ENCODE measurements around the gene MPI. TPM values are rescaled to one million over a fixed set of nuclear protein-coding genes. Genes with fewer than 3 reads are reported as not detected.

The MPI gene
- total RNA-seq, 1 experiment from 2014 or later, result 57.5 TPM

GRCh38 chr15:74857082-74857655, 32.7 kb upstream of the MPI start:
- H3K36me3 Mint-ChIP-seq (ENCODE audit: insufficient read depth in 1 of 3, low read depth in 3 of 3), result peaks cover 5 to 14% (median 12%) of the 10 kb centered on the region in 3 experiments; a peak in 6 of 7 replicates
- H3K4me3 Mint-ChIP-seq, result no peak overlapping the region
- no peaks in the 10 kb centered on the region for H4K20me1 ChIP-seq (ENCODE audit: control insufficient read depth, insufficient read depth, insufficient read length)
- H3K27ac ChIP-seq (ENCODE audit: insufficient read length, low read depth, low read length), result no peak overlapping the region
- H3K14ac ChIP-seq (ENCODE audit: insufficient read depth, low read length), result no peak overlapping the region
- peak overlapping the region; percentile 58 for H4K5ac ChIP-seq (ENCODE audit: insufficient read length, low read depth, low read length)
- H2BK20ac ChIP-seq (ENCODE audit: low read depth, low read length, poor library complexity, severe bottlenecking), result no peak overlapping the region
- H3K27me3 ChIP-seq (ENCODE audit: insufficient read depth, low read length), result no peaks in the 10 kb centered on the region
- H3K9me3 Mint-ChIP-seq, result no peaks in the 10 kb centered on the region
- H3K9ac ChIP-seq (ENCODE audit: extremely low read depth, insufficient read length, low read length), result no peak overlapping the region
- H3K23ac ChIP-seq (ENCODE audit: insufficient read length, low read depth, low read length), result no peak overlapping the region
- no peak for TF ChIP-seq CTCF (conservative IDR thresholded peaks at IDR 0.05)
- H3K9me3 ChIP-seq (ENCODE audit: control insufficient read depth, low read depth, low read length), result no peaks in the 10 kb centered on the region
- no peak overlapping the region for H3K4ac ChIP-seq (ENCODE audit: low read depth, low read length)
- no peaks in the 10 kb centered on the region for H3K23me2 ChIP-seq (ENCODE audit: insufficient read length, low read depth, low read length, poor library complexity, severe bottlenecking)
- H3K4me1 ChIP-seq (ENCODE audit: insufficient read depth, low read length), result no peaks in the 10 kb centered on the region
- H3K56ac ChIP-seq (ENCODE audit: insufficient read length, low read depth, low read length), result no peak overlapping the region
- no peak overlapping the region for H3K4me2 ChIP-seq (ENCODE audit: insufficient read depth, insufficient read length, low read length)
- no peak overlapping the region for H2AK5ac ChIP-seq (ENCODE audit: insufficient read length, low read length)
- no peak overlapping the region for H2BK12ac ChIP-seq (ENCODE audit: insufficient read length, low read depth, low read length)
- peaks cover 0 to 6% of the 10 kb centered on the region in 2 experiments; a peak in 3 of 4 replicates for H3K4me1 Mint-ChIP-seq
- H3K18ac ChIP-seq (ENCODE audit: insufficient read length, low read depth, low read length), result no peak overlapping the region
- peak overlapping the region in 1 of 3 experiments; percentile 88; a peak in 1 of 7 replicates for H3K27ac Mint-ChIP-seq
- no peak overlapping the region for H3T11ph ChIP-seq (ENCODE audit: low read length)
- H3K79me2 ChIP-seq (ENCODE audit: insufficient read depth, low read length), result peaks cover 4% of the 10 kb centered on the region; the same call in 1 of the 2 replicates
- H3K27me3 Mint-ChIP-seq (ENCODE audit: low read depth), result no peaks in the 10 kb centered on the region
- no peak overlapping the region for H2BK5ac ChIP-seq (ENCODE audit: insufficient read length, low read length)
- WGBS (ENCODE audit: extremely low coverage, insufficient read length, low lambda C conversion rate), result no CpG with 5 or more reads among the region's 5 CpGs
- H4K91ac ChIP-seq (ENCODE audit: insufficient read length, low read depth, low read length), result no peak overlapping the region
- no peak overlapping the region for H2BK120ac ChIP-seq (ENCODE audit: low read depth, low read length, poor library complexity, severe bottlenecking)
- no peak overlapping the region for H4K8ac ChIP-seq (replicated peaks; ENCODE audit: insufficient read length, low read depth, low read length)
- DNase-seq, result no peak
- no peak overlapping the region for H2BK15ac ChIP-seq (ENCODE audit: low read depth, low read length)
- no peak overlapping the region for H2AFZ ChIP-seq (ENCODE audit: low read length)
- H3K79me1 ChIP-seq (ENCODE audit: insufficient read depth, low read depth, low read length, poor library complexity, severe bottlenecking), result no peaks in the 10 kb centered on the region
